ENCODE data around the gene LEP. TPM values are rescaled to one million over a fixed set of nuclear protein-coding genes. Genes with fewer than 3 reads are reported as not detected.

The LEP gene
- total RNA-seq, 1 donor from 2014 or later, result not detected

DNA sequence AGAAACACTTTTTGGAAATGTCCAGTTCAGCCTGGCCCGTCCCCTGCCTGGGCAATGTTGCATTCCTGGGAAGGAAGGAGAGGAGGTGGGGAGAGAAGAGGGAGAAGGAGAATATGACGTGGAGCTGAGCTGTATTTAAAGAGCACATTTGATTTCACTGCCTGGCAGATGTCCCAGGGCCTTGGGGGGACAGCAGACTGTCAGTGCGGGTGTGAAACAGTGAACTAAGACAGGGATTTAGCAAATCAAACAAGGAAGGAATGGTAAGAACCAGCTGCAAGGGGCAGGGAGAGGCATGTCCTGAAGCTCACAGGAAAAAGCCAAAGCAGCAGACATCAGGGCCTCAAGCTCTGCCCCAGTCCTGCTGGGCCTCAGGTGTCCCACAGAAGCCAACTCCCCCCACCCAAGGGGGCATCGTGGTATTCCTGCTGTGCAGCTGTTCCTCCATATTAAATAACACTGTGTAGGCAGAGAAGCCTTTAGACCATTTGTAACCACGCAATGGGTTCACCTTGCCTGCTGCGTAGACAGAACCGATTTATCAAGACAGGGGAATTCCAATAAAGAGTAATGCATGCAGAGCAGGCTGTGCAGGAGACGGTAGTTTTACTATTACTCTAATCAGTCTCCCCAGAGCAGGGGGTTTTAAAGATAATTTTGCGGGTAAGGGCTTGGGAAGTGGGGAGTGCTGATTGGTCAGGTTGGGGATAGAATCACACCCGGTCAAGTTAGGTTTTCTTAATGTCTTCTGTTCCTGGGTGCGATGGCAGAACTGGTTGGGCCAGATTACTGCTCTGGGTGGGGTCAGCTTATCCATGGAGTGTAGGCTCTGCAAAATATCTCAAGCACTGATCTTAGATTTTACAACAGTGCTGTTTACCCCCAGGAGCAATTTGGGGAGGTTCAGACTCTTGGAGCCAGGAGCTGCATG, 18.3 kb downstream of the LEP start:
- no peak overlapping the region for H3K4me3 Mint-ChIP-seq
- DNase-seq (ENCODE audit: low read depth, low spot score), result no peak
- H3K27ac Mint-ChIP-seq (ENCODE audit: unreplicated experiment), result no peak overlapping the region

DNA sequence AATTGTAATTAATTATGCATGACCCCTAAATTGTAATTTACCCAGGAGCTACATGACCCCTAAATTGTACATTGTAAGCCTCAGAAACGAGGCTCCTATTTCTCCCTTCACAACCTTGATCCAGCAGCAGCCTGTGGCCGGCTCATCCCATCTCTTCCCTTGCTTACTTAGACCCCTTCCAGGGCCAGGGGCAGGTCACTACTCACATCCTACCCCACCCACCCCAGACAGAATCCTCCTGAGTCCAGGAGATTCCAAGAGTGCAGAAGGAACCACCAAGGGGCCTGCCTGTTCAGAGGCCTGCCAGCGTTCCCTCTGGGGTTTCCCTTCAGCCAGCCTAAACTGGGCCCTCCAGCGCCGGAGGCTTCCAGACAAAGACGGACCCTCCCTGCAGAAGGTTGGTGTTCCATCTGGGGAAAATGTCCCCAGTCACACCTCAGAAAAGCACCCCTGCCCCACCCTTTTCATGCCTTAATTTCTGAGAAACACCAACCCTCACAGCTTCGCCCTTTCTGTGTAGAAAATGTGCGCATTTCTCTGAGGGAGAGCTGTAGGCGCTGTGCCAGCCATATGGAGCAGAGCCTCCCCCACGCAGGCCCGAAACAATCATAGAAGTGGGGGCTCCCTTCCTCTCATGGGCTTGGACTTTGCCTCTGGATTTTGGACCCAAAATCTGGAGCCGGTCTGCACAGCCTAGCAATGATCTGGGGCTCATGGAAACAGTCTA, 19.2 kb downstream of the LEP start:
- peaks cover 6% of the 10 kb centered on the region for H3K4me1 Mint-ChIP-seq
- TF ChIP-seq, protein P1, sequence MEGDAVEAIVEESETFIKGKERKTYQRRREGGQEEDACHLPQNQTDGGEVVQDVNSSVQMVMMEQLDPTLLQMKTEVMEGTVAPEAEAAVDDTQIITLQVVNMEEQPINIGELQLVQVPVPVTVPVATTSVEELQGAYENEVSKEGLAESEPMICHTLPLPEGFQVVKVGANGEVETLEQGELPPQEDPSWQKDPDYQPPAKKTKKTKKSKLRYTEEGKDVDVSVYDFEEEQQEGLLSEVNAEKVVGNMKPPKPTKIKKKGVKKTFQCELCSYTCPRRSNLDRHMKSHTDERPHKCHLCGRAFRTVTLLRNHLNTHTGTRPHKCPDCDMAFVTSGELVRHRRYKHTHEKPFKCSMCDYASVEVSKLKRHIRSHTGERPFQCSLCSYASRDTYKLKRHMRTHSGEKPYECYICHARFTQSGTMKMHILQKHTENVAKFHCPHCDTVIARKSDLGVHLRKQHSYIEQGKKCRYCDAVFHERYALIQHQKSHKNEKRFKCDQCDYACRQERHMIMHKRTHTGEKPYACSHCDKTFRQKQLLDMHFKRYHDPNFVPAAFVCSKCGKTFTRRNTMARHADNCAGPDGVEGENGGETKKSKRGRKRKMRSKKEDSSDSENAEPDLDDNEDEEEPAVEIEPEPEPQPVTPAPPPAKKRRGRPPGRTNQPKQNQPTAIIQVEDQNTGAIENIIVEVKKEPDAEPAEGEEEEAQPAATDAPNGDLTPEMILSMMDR (conservative IDR thresholded peaks at IDR 0.05), result no peak
- H3K4me3 Mint-ChIP-seq, result no peak overlapping the region
- H3K27me3 Mint-ChIP-seq (ENCODE audit: low read depth), result no peaks in the 10 kb centered on the region
- H3K36me3 Mint-ChIP-seq (ENCODE audit: low read depth), result no peaks in the 10 kb centered on the region
- H3K9me3 Mint-ChIP-seq, result no peaks in the 10 kb centered on the region
- no peak for DNase-seq (ENCODE audit: low read depth, low spot score)
- no peak overlapping the region for H3K27ac Mint-ChIP-seq (ENCODE audit: unreplicated experiment)

More for the DNA sequence above, 18.3 kb downstream of the LEP start:
- TF ChIP-seq, protein P1 (conservative IDR thresholded peaks at IDR 0.05), result no peak
- peaks cover 6% of the 10 kb centered on the region for H3K4me1 Mint-ChIP-seq
- H3K36me3 Mint-ChIP-seq (ENCODE audit: low read depth), result no peaks in the 10 kb centered on the region
- H3K27me3 Mint-ChIP-seq (ENCODE audit: low read depth), result no peaks in the 10 kb centered on the region
- no peaks in the 10 kb centered on the region for H3K9me3 Mint-ChIP-seq

DNA sequence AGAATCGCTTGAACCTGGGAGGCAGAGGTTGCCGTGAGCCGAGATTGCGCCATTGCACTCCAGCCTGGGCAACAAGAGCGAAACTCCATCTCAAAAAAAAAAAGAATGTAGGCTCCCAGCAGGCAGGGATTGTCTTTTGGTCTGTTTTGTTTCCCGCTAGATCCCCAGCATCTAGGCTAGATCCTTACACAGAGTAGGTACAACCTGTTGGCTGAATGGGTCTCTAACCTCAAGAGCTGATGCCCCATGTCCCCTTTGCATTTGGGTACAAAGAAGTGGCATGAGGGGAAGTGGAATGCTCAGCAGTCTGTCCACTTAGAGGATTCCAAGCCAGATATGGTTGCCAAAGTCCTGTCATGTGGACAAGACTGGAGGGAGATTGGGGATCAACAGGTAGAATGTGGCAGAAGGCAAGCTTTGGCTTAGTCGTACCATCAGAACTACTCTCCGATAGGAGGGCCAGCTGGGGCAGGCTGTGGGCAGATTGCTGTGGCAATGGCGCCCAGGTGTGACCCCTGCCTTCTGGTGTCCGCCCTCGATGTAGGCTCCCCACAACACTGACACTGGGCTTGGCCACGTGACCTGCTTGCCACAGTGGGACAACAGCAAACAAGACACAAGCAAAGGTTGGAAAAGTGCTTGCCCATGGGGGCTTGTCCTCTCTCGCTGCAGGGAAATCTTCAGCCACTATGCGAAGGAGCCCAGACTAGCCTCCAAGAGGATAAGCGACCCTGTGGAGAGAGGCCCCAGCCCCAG, 21.4 kb downstream of the LEP start:
- Mint-ChIP-seq H3K36me3 (ENCODE audit: low read depth) (no peaks in the 10 kb centered on the region), H3K27me3 (ENCODE audit: low read depth) (no peaks in the 10 kb centered on the region), H3K4me1 (peaks cover 15% of the 10 kb centered on the region), H3K27ac (ENCODE audit: unreplicated experiment) (no peak overlapping the region), H3K4me3 (no peak overlapping the region), H3K9me3 (no peaks in the 10 kb centered on the region)
- TF ChIP-seq, protein P1 (conservative IDR thresholded peaks at IDR 0.05), result no peak
- no peak for DNase-seq (ENCODE audit: low read depth, low spot score)

DNA sequence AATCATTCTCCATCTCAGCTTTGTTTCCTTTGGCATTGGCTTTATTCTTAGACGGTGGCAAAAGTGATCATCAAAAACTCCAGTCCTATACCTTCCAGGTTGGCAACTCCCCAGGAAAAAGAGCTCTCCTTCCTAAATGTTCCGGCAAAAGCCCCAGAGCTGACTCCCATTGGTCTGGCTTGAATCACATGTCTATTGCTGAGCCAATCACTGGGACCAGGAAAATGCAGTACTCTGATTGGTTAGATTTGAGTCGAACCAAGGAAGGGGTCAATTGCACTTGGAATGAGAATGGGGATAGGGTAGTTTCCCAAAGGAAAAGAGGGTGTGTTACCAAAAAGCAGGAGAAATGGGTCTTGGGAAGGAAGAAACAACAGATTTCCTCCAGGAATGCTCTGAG, 22.3 kb downstream of the LEP start:
- no peak for DNase-seq (ENCODE audit: low read depth, low spot score)
- H3K27me3 Mint-ChIP-seq (ENCODE audit: low read depth), result no peaks in the 10 kb centered on the region
- TF ChIP-seq, protein P1 (conservative IDR thresholded peaks at IDR 0.05), result no peak
- H3K9me3 Mint-ChIP-seq, result no peaks in the 10 kb centered on the region
- H3K36me3 Mint-ChIP-seq (ENCODE audit: low read depth), result no peaks in the 10 kb centered on the region
- peaks cover 19% of the 10 kb centered on the region for H3K4me1 Mint-ChIP-seq
- no peak overlapping the region for H3K4me3 Mint-ChIP-seq
- no peak overlapping the region for H3K27ac Mint-ChIP-seq (ENCODE audit: unreplicated experiment)

DNA sequence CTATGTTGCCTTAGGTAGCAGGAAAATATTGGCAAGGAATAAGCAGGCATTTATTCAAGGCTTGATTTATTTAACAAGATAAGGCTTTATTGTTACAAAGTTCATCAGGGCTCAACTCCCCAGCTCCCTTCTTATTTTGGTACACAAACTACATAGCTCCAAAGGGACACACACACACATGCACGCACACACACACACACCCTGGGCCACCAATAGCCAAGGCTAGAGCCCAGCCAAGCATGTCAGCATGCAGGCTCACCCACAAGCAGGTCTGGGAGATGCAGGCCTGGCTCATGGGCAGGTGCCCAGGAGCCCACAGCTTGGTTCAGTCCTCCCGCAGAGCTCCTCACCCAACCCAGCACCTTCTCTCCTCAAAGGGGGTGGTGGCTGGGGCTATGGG, 23.4 kb downstream of the LEP start:
- no peak overlapping the region for H3K27ac Mint-ChIP-seq (ENCODE audit: unreplicated experiment)

More for the DNA sequence above, 23.4 kb downstream of the LEP start:
- H3K36me3 Mint-ChIP-seq (ENCODE audit: low read depth), result no peaks in the 10 kb centered on the region
- no peak overlapping the region for H3K4me3 Mint-ChIP-seq
- TF ChIP-seq, protein P1 (conservative IDR thresholded peaks at IDR 0.05), result no peak
- no peak for DNase-seq (ENCODE audit: low read depth, low spot score)
- no peaks in the 10 kb centered on the region for H3K27me3 Mint-ChIP-seq (ENCODE audit: low read depth)
- H3K9me3 Mint-ChIP-seq, result no peaks in the 10 kb centered on the region
- H3K4me1 Mint-ChIP-seq, result peaks cover 19% of the 10 kb centered on the region
